ENCODE data around the gene SPARC.

Gene SPARC

DNA sequence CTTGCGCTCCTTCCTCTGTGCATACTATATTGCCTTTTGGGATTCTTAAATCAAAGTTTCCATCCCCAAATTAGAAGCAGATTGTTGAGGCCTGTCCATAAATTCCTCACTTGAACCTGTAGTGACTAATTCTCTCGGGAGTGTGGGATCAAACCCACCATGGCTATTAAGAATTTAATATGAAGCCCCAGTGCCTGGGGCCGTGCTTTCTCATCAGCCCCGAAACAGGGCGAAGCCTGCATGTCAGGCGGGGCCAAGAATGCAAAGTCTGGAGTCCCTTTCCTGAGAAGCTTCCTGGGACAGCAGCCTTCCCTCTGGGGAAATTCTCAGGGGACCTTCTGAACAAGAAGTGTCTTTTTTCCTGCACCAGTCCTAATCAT is 66.3 kb downstream of the SPARC start:
- DNase-seq (ENCODE audit: low read depth) = no peak

DNA sequence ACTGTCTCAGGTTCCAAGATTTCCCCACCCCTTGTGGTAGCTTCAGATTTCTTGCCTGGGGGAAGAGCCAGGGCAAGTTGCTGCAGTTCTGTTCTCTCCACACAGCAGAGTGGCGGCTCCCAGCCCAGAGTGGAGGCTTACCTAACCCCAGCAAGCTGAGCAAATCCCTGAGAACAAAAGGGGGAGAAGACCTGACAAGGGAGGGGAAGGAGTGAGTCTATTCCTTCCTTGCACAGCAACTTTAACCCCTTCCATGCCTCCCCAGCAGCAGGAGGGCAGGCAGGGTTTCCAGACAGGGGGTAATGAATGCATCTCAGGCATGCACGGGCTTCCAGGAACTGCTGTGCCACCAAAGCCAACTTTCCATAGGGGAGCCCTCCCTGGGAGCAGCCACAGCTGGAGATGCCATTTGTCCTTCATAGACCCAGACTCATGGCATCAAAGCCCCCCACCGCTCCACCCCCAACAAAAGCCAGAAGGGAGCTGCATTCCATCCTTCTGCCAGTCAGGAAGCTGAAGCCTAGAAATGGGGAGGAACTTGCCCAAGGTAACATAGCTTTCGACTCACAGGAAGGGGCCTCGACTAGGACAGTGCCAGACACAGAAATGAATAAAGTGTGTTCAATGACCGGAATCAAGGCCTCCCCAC is 66.8 kb downstream of the SPARC start:
- no peak for DNase-seq (ENCODE audit: low read depth)

DNA sequence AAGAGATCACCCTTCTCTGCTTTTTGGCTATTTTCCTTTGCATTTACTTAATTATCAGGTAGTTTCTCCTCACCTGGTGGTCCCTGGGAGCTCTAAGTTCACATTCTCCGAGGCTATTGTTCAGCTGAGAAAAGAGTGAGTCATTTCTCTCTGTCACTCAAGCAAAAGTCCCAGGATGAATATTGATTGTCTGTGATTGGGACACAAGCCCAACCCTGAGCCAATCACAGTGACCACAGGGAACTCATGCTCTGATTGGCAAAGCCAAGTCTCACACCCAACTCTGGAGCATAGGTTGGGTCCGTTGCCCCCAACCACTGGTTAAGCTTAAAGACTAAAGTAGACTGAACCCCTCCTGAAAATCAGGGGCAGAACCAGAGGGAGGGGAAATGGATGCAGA is 67.8 kb downstream of the SPARC start:
- no peak for DNase-seq (ENCODE audit: low read depth)

GRCh38 chr5:151617841-151618710 is 68.6 kb downstream of the SPARC start:
- no peak for DNase-seq (ENCODE audit: low read depth)

GRCh38 chr5:151617383-151617840 is 69.3 kb downstream of the SPARC start:
- DNase-seq (ENCODE audit: low read depth) = no peak

GRCh38 chr5:151615431-151615830 is 71.3 kb downstream of the SPARC start:
- no peak for DNase-seq (ENCODE audit: low read depth)

- DNase-seq (ENCODE audit: low read depth) = no peak
Observed at GRCh38 chr5:151614565-151614964, 72.2 kb downstream of the SPARC start.

GRCh38 chr5:151612689-151613427 is 73.9 kb downstream of the SPARC start:
- DNase-seq (ENCODE audit: low read depth) = no peak

DNA sequence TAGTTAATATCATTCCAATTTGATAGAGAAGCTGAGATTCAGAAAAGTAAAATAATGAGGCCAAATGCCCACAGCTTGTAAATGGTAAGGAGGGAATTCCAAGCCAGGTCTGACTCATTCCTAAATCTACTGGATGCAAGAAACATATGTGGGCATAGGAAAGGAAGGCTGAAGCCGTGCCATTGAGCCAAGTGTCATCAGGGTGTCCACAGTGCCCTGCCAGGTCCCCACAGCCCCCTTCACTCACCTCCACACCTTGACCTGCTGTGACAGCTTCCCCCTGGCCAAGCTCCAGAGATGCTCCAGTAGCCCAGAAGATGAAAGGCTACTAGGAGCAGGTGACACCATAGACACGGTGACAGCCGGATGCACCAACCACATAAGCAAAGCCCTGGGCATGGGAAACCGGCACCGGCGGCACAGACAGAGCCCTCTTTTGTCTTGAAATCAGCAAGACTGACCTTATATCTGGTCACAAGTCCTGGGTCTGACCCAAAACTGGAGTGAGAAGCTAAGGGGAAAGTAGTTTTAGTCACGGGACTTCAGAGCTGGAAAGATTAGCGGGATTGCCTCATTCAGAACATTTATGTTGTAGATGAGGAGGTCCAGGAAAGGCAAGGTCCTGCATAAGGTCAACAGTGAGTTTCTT is 75.5 kb downstream of the SPARC start:
- no peak for DNase-seq (ENCODE audit: low read depth)

Measured in non-pigmented ciliary epithelial cell (primary cell).